Fibroblast of pulmonary artery (primary cell): Measurements from ENCODE around the gene ALOX12B.

ENCODE experiments used
- DNase-seq: peaks from one replicate; pipeline ENCODE4 v3.0.0-alpha.2; 2010; ENCODE audit warnings: low read depth
- H3K4me3 ChIP-seq: replicated peaks from 2 replicates; pipeline ENCODE4 v1.5.1; 2011; ENCODE audit warnings: low read depth, mild to moderate bottlenecking, control low read depth, low read length, moderate library complexity
- CTCF ChIP-seq: IDR thresholded peaks from 2 replicates; pipeline ENCODE4 v1.5.1; 2011; ENCODE audit warnings: mild to moderate bottlenecking, control low read depth, low read length, inconsistent platforms; ENCODE audit errors: missing control alignments

Gene ALOX12B

DNA sequence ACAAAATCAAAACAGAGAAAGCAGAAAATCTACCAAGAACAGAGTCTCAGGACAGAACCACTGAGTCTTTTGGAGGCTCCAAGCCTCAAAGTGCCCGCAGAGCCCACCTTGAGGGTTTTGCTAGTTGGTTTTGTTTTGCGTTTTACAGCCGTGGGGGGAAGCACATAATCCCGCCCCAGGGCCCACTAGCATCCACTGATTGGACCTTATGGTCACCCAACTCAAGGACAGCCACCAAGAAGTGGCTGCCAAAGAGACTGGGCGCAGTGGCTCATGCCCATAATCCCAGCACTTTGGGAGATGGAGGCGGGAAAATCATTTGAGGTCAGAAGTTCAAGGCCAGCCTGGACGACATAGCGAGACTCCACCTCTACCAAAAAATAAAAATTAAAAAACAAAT lies 38.8 kb downstream of the ALOX12B start:
- no peak for DNase-seq
- H3K4me3 ChIP-seq, result no peak overlapping the region
- TF ChIP-seq CTCF, result no peak

- DNase-seq, result no peak
- no peak overlapping the region for H3K4me3 ChIP-seq
- TF ChIP-seq CTCF, result no peak
These were observed 39.3 kb downstream of the ALOX12B start for GRCh38 chr17:8048236-8048635.

DNA sequence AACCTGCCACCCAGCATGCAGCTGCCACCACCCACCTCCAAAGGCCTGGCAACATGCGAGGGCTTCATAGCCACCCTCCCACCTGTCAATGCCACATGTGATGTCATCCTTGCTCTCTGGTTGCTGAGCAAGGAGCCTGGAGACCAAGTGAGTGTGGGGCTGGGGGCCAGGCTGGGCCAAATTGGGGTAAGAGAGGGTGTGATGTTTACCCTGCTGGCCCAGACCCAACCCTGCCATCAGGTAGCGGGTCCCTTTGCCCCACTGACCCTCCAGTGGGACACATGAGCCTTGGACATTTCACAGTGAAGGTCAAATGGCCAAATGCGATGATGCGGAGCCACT lies 39.8 kb downstream of the ALOX12B start:
- no peak for DNase-seq
- TF ChIP-seq CTCF, result no peak
- no peak overlapping the region for H3K4me3 ChIP-seq

DNA sequence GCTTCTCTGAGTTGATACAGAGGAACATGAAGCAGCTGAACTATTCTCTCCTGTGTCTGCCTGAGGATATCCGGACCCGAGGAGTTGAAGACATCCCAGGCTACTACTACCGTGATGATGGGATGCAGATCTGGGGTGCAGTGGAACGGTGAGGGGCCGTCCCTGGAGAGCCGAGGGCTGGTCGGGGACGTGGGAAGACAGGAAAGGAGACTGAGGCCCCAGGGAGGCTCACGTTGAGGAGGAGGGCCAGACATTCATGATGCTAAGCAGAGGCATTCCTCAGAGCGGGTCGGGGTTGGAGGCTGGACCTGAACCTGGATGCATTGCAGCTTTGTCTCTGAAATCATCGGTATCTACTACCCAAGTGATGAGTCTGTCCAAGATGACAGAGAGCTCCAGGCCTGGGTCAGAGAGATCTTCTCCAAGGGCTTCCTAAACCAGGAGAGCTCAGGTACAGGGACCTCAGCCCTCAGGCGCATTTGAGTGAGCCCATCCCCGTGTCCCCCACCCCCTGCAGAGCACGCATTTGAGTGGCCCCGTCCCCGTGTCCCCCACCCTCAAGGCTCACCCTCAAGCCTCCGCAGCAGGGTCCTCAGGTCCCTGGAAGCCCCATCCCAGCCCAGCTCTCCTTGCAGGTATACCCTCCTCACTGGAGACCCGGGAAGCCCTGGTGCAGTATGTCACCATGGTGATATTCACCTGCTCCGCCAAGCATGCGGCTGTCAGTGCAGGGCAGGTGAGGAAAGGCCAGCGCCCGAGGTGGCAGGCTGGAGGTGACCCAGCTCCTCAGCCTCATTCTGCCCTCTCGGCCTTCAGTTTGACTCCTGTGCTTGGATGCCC lies 40.4 kb downstream of the ALOX12B start:
- H3K4me3 ChIP-seq, result no peak overlapping the region
- TF ChIP-seq CTCF, result no peak
- no peak for DNase-seq

DNA sequence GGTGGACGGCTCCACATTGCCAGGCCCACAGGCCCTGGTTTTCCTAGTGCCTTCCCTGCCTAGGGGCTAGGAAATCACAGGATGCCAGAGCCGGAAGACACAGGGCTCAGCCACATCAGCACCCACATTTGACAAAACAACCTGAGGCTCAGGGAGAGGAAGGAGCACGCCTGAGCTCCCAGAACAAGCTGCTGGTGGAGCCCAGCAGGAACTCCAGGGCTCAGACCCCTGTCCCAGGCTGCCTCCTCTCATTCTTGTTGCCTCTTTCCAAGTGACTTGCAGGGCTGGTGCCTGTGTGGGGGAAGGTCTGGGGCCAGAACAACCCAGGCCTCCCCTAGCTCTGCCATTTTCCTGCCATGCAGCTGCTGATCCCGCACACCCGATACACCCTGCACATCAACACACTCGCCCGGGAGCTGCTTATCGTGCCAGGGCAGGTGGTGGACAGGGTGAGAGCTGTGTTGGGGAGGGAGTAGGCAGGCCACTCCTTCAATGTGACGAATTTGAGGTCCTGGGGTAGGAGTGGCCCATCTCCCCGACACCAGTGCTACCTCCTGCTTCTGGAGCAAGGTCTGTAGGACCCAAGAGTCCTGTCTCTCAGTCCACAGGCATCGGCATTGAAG lies 41.1 kb downstream of the ALOX12B start:
- TF ChIP-seq CTCF, result no peak
- no peak for DNase-seq
- no peak overlapping the region for H3K4me3 ChIP-seq

DNA sequence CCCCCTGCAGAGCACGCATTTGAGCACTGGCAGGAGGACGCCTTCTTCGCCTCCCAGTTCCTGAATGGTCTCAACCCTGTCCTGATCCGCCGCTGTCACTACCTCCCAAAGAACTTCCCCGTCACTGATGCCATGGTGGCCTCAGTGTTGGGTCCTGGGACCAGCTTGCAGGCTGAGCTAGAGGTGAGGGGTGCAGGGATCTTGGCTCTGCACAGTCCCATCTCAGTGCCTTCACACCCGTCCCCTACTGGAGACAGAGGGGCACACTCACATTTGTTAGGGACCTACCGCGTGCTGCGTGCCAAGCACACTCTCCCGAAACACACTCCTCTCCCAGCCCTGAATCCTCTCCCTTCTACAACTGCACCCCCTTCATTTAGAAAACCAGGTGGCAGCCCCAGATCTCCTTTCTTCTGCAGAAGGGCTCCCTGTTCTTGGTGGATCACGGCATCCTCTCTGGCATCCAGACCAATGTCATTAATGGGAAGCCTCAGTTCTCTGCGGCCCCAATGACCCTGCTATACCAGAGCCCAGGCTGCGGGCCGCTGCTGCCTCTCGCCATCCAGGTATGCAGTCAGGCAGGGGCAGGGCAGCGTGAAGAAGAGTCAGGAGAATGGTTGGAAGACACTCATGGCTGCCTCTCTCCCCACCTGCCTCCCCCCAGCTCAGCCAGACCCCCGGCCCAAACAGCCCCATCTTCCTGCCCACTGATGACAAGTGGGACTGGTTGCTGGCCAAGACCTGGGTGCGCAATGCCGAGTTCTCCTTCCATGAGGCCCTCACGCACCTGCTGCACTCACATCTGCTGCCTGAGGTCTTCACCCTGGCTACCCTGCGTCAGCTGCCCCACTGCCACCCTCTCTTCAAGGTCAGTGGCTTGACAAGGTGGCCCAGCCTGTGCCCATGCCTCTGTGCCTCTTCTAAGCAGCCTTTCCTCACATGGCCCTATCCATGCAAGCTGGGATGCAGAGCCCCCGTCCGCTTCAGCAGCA lies 42.4 kb downstream of the ALOX12B start:
- no peak for TF ChIP-seq CTCF
- no peak overlapping the region for H3K4me3 ChIP-seq
- DNase-seq, result no peak
